Measurements from ENCODE around the gene LRBA.

Gene LRBA

DNA sequence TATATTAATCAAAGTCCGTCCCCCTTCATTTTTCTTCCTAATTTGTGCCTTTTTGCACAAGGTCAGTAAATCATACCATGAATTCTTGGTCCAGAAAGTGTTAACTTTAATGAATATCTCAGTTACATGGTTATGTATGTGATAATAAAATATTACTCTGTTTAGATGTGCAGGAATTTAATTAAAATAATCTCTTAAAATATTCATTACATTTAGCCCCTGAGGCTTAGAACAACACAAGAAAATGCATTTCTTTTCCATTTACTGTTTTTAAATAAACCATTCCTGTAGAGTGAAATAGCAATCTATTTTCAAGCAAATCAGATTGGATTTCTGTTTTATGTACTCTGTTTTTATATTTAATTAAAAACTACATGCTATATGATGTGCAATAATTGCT is 415.5 kb downstream of the LRBA start:
- no peaks in the 10 kb centered on the region for H3K9me3 Mint-ChIP-seq
- H3K4me3 Mint-ChIP-seq: no peak overlapping the region
- no peaks in the 10 kb centered on the region for H3K27me3 Mint-ChIP-seq (ENCODE audit: low read depth)
- DNase-seq (ENCODE audit: low spot score): no peak
- H3K4me1 Mint-ChIP-seq (ENCODE audit: low read depth): no peaks in the 10 kb centered on the region
- H3K36me3 Mint-ChIP-seq (ENCODE audit: low read depth): peaks cover 8% of the 10 kb centered on the region
- H3K27ac Mint-ChIP-seq: no peak overlapping the region

DNA sequence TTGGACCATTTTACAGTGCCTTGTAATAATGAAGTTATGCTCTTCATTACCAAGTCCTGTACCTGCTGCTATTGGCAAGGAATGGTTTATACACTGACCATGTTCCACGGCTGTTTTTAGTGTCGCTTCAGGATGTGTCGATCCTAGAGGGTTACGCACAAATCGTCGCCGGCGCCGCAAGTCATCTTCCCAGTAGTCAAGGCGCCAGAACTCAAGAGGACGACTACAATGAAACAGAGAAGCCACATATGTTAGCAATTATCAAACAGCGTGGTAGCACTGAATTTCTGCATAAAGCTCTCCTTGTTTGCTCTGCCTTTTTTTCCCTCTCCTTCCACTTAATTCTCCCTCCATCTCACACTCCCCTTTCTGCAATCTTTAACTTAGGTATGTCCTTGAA is 416.2 kb downstream of the LRBA start:
- DNase-seq (ENCODE audit: low spot score): no peak
- no peak overlapping the region for H3K27ac Mint-ChIP-seq

DNA sequence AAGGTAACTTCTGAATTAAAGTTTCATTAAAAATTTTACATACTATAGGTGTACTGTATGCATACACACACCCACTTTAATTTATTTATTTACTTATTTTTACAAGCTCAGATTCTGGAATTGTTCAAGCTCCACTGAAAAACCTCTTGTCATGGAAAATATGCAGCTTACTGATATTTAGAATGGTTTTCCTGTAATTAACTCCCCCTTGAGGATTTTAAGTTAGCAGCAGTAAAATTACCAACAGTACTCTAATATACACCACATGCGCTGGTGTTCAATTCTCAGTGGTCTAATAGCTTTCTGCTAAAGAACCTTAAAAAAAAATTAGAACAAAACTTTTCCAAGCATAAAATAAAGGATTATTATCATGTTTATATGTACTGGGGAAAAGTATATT is 421.1 kb downstream of the LRBA start:
- Mint-ChIP-seq H3K27ac (no peak overlapping the region), H3K4me3 (no peak overlapping the region), H3K9me3 (no peaks in the 10 kb centered on the region), H3K4me1 (ENCODE audit: low read depth) (no peaks in the 10 kb centered on the region), H3K36me3 (ENCODE audit: low read depth) (peaks cover 6% of the 10 kb centered on the region), H3K27me3 (ENCODE audit: low read depth) (no peaks in the 10 kb centered on the region)
- DNase-seq (ENCODE audit: low spot score): no peak

More for the DNA sequence above, 416.2 kb downstream of the LRBA start:
- no peaks in the 10 kb centered on the region for H3K9me3 Mint-ChIP-seq
- no peaks in the 10 kb centered on the region for H3K27me3 Mint-ChIP-seq (ENCODE audit: low read depth)
- H3K36me3 Mint-ChIP-seq (ENCODE audit: low read depth): peaks cover 8% of the 10 kb centered on the region
- H3K4me3 Mint-ChIP-seq: no peak overlapping the region
- no peaks in the 10 kb centered on the region for H3K4me1 Mint-ChIP-seq (ENCODE audit: low read depth)

DNA sequence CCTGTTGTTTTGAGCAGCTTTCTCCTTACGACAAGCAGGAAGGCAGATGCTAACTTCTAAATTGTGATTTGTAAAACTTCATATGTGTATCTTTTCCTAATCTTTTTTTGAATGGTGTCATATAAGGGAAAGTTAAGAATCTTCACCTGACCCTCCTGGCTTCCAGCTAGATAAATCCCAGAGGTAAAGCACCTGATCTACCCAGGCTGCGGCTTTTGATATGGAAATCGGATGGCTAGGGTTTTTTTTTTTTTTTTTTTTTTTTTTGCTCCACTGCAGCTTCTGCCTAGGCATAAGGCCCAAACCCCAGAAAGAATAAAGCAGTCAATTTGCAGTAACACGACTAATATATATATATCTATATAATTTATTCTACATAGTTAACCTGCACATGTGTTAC is 423.2 kb downstream of the LRBA start:
- no peak overlapping the region for H3K4me3 Mint-ChIP-seq
- H3K27ac Mint-ChIP-seq: no peak overlapping the region
- H3K4me1 Mint-ChIP-seq (ENCODE audit: low read depth): no peaks in the 10 kb centered on the region
- DNase-seq (ENCODE audit: low spot score): no peak
- H3K9me3 Mint-ChIP-seq: no peaks in the 10 kb centered on the region
- no peaks in the 10 kb centered on the region for H3K27me3 Mint-ChIP-seq (ENCODE audit: low read depth)
- peaks cover 1% of the 10 kb centered on the region for H3K36me3 Mint-ChIP-seq (ENCODE audit: low read depth)

DNA sequence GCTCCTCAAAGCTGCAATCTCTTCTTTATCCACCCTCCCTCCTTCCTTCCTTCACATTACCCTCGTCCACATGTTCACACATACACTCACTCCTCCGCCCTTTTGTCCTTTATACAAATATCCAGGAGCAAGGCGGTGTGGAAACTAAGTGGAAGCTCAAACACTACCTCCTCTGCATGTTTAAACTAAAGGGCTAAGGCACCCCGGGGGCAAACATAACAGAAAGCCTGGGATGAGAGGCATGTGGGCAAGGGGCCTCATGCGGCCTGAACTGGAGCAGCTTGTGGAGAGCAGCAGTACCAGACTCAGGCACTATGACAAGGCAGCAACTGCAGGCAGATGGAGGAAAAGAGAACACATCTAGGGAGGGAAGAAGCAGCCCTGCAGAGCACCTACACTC is 423.7 kb downstream of the LRBA start:
- Mint-ChIP-seq H3K9me3 (no peaks in the 10 kb centered on the region), H3K4me1 (ENCODE audit: low read depth) (no peaks in the 10 kb centered on the region), H3K36me3 (ENCODE audit: low read depth) (peaks cover 1% of the 10 kb centered on the region), H3K4me3 (no peak overlapping the region), H3K27me3 (ENCODE audit: low read depth) (no peaks in the 10 kb centered on the region), H3K27ac (no peak overlapping the region)
- DNase-seq (ENCODE audit: low spot score): no peak

DNA sequence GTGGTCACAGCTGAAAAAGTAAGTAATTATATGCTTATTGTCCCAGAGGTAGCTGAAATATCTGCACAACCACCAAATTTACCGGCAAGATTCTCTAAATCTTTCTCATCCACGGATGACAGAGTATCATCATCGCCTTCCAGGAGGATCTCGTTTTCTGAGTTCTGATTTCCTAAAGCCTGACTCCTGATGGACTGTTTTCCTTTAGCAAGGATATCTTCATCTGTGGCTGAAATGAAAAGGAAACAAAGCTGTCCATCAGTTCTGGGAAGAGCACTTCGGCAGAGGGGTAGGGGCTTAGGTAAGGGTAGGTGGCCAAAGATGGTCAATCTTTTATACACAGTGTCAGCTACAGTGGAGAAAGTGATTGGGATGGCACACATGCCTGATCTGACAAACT is 424.5 kb downstream of the LRBA start:
- no peaks in the 10 kb centered on the region for H3K4me1 Mint-ChIP-seq (ENCODE audit: low read depth)
- no peak for DNase-seq (ENCODE audit: low spot score)
- H3K27ac Mint-ChIP-seq: no peak overlapping the region
- H3K4me3 Mint-ChIP-seq: no peak overlapping the region
- H3K36me3 Mint-ChIP-seq (ENCODE audit: low read depth): peaks cover 2% of the 10 kb centered on the region
- H3K9me3 Mint-ChIP-seq: no peaks in the 10 kb centered on the region
- H3K27me3 Mint-ChIP-seq (ENCODE audit: low read depth): no peaks in the 10 kb centered on the region

DNA sequence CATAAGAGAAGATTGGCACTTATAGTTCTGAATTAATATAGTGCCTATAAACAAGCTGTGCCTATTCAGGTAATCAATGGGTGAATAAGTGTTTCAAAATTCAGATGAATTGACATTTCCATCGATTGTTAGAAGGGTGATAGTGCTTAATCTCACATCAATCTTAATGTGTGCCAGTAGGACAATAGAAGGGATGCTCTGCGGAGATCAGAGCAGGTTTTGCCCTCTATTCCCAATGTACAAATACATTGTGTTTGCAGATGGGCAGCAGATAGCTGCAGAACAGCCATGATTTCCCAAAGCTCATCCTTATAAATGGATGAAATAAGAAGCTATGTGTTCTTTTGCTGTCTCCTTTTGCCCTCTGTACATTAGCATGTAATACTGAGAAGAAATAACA is 425.9 kb downstream of the LRBA start:
- no peaks in the 10 kb centered on the region for H3K27me3 Mint-ChIP-seq (ENCODE audit: low read depth)
- H3K4me3 Mint-ChIP-seq: no peak overlapping the region
- no peak overlapping the region for H3K27ac Mint-ChIP-seq
- no peaks in the 10 kb centered on the region for H3K4me1 Mint-ChIP-seq (ENCODE audit: low read depth)
- no peak for DNase-seq (ENCODE audit: low spot score)
- peaks cover 4% of the 10 kb centered on the region for H3K36me3 Mint-ChIP-seq (ENCODE audit: low read depth)
- H3K9me3 Mint-ChIP-seq: no peaks in the 10 kb centered on the region

DNA sequence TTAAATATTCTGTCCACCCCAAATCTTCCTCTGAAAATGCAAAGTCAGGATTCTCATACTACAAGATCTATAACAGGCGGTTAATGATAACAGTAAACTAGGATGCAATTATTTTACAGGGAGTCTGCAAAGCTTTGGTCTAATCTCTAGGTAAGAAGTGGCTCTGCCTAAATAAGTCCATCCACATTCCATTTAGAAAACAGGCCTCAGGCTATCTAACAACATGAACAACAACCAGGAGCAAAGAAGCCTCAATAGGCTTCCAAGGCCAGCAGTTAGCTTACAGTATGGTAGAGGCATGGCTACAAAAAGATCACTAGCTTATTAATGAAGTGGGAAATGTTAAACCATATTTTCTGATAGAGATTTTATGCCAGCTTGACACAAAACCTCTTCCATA is 426.8 kb downstream of the LRBA start:
- DNase-seq (ENCODE audit: low spot score): no peak
- no peaks in the 10 kb centered on the region for H3K27me3 Mint-ChIP-seq (ENCODE audit: low read depth)
- no peak overlapping the region for H3K4me3 Mint-ChIP-seq
- no peak overlapping the region for H3K27ac Mint-ChIP-seq
- no peaks in the 10 kb centered on the region for H3K4me1 Mint-ChIP-seq (ENCODE audit: low read depth)
- no peaks in the 10 kb centered on the region for H3K9me3 Mint-ChIP-seq
- H3K36me3 Mint-ChIP-seq (ENCODE audit: low read depth): peaks cover 11% of the 10 kb centered on the region

DNA sequence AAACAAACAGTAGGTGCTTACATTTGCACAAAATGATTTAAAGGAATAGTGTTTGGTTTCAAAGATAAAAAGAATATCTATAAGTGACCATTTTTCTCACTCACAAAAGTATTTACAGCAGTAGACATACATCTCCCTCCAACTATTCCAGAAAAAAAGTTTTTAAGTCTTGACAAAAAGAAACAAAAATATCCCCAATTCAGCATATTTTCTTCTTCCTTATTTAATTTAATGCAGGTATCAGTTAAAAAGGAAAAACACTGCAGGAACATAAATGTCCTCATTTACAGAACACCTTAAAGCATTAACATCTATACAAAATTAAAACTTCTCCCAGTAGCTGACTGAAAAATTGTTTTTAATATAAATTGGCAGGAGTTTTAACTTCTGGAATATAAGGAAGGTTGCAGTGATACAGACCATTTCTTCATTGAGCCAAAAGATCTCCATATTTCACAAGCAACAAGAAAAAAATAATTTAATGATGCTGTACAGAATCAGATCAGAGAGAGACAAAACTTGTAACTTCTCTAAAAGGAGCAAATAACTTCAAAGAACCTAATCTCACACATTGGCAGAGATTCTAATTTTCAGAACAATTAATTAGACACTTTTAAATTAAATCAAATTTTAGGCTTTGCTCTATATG is 428.8 kb downstream of the LRBA start:
- Mint-ChIP-seq H3K4me3 (no peak overlapping the region), H3K27ac (no peak overlapping the region), H3K4me1 (ENCODE audit: low read depth) (no peaks in the 10 kb centered on the region), H3K27me3 (ENCODE audit: low read depth) (no peaks in the 10 kb centered on the region), H3K9me3 (no peaks in the 10 kb centered on the region), H3K36me3 (ENCODE audit: low read depth) (peaks cover 23% of the 10 kb centered on the region)
- DNase-seq (ENCODE audit: low spot score): no peak

DNA sequence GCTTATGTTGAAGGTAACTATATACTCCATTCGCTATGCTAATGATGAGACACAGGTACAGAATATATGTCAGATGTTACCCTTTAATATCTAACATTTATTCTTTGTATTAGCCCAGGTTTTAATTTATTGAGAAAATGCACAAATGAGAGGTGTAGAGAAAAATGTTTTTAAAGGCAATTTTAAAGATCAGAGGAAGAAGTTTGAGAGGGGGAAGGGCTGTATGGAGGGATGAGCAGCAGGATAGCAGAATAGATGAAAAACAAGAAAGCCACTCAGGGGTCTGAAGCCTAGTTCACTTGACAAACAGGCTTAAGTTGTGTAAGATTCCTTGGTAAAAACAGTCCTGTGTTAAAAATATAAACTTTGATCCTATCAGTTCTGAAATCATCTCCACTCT is 429.5 kb downstream of the LRBA start:
- Mint-ChIP-seq H3K9me3 (no peaks in the 10 kb centered on the region), H3K36me3 (ENCODE audit: low read depth) (peaks cover 23% of the 10 kb centered on the region), H3K4me1 (ENCODE audit: low read depth) (no peaks in the 10 kb centered on the region), H3K27ac (no peak overlapping the region), H3K27me3 (ENCODE audit: low read depth) (no peaks in the 10 kb centered on the region), H3K4me3 (no peak overlapping the region)
- DNase-seq (ENCODE audit: low spot score): no peak

DNA sequence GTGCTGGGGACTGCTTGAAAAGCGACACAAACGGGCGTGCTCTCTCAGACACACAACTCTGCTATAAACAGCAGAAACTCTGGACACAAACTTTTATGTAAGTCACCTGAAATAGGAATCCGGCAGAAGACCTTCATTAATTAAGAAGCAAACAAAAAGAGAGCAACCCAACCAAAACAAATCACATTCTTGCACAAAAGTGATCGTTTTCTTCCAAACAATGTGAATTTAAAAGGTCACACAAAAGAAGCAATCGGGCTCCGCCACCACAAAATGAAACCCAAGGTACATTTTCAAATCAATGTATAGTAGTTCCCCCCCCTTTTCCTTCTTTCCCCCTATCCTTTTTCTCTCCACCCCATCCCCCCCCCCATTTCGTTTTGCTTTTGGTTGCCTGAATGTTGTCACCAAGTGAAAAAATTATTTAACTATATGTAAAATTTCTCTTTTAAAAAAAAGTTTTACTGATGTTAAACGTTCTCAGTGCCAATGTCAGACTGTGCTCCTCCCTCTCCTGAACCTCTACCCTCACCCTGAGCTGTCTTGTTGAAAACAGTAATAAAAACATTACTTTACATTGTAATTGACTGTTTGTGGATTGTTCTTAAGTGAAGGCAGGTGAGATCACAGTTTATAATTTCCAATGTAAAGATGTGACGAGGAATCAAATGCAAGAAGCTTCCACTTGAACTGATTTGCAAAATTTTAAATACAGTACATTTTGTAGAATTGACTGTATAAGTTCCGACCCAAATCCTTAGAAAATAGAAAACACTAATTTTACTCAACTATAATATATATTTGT is 430.8 kb downstream of the LRBA start:
- Mint-ChIP-seq H3K27me3 (ENCODE audit: low read depth) (no peaks in the 10 kb centered on the region), H3K36me3 (ENCODE audit: low read depth) (peaks cover 23% of the 10 kb centered on the region), H3K4me3 (no peak overlapping the region), H3K4me1 (ENCODE audit: low read depth) (no peaks in the 10 kb centered on the region), H3K27ac (no peak overlapping the region), H3K9me3 (no peaks in the 10 kb centered on the region)
- no peak for DNase-seq (ENCODE audit: low spot score)

DNA sequence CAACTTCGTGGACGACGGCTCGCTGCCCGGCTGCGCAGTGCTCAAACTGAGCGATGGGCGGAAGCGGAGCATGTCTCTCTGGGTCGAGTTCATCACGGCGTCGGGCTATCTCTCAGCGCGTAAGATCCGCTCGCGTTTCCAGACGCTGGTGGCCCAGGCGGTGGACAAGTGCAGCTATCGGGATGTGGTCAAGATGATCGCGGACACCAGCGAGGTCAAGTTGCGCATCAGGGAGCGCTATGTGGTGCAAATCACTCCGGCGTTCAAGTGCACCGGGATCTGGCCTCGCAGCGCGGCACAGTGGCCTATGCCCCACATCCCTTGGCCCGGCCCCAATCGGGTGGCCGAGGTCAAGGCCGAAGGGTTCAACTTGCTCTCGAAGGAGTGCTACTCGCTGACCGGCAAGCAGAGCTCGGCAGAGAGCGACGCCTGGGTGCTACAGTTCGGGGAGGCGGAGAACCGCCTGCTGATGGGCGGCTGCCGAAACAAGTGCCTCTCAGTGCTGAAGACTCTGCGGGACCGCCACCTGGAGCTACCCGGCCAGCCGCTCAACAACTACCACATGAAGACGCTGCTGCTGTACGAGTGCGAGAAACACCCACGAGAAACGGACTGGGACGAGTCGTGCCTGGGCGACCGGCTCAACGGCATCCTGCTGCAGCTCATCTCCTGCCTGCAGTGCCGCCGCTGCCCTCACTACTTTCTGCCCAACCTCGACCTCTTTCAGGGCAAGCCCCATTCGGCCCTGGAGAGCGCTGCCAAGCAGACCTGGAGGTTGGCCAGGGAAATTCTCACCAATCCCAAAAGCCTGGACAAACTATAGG is 431.6 kb downstream of the LRBA start:
- DNase-seq (ENCODE audit: low spot score): no peak
- Mint-ChIP-seq H3K36me3 (ENCODE audit: low read depth) (peaks cover 23% of the 10 kb centered on the region), H3K4me1 (ENCODE audit: low read depth) (no peaks in the 10 kb centered on the region), H3K9me3 (no peaks in the 10 kb centered on the region), H3K4me3 (no peak overlapping the region), H3K27ac (no peak overlapping the region), H3K27me3 (ENCODE audit: low read depth) (no peaks in the 10 kb centered on the region)

DNA sequence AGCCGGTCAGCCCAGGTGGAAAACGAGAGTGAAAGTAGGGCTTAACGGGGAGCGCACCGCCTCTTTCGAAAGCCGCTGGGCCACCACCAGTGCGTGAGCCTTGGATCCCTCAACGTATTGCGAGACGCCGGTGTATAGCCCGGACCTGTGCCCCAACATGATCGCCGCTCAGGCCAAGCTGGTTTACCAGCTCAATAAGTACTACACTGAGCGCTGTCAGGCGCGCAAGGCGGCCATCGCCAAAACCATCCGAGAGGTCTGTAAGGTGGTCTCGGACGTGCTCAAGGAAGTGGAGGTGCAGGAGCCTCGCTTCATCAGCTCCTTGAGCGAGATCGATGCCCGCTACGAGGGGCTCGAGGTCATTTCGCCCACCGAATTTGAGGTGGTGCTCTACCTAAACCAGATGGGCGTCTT is 432.2 kb downstream of the LRBA start:
- Mint-ChIP-seq H3K4me3 (no peak overlapping the region), H3K9me3 (no peaks in the 10 kb centered on the region), H3K4me1 (ENCODE audit: low read depth) (no peaks in the 10 kb centered on the region), H3K36me3 (ENCODE audit: low read depth) (peaks cover 23% of the 10 kb centered on the region), H3K27me3 (ENCODE audit: low read depth) (no peaks in the 10 kb centered on the region), H3K27ac (no peak overlapping the region)
- no peak for DNase-seq (ENCODE audit: low spot score)

DNA sequence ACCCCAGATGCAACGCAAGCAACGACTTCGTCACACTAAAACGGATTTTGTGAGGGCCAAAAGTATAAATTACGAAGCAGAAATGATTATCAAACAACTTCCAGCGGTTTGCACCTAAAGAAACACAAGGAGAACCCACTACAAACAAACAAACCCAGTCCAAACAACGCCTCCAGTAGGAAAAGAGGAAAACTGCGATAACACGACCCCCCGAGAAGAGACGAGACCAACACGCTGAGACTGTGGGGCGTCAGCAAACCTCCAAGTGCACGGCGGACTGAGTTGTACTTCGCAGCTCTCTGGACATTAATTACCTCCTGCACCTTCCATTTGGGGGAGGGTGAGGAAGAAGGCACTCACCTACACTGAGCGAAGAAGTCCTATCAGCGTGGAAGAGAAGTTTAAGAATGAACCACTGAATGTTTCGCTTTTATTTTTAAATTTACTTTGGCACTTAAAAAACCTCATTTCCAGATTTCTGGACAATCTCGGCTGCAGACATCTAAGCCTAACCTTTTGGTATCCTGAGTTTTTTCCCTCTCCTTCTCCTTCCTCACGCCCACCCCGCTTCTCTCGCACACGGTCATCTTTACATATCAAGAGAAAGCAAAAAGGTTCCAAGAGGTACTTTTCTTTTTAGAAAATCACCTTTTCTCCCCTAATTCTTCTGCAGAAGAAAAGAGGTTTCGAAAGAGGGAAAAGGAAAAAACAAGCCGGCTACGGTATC is 432.8 kb downstream of the LRBA start, which contains the start of gene MAB21L2:
Gene MAB21L2, plus strand, starts transcription at position 6 of the 727 bp plus-strand sequence. CDS start 879 bp downstream, outside the sequence.
- Mint-ChIP-seq H3K27me3 (ENCODE audit: low read depth) (no peaks in the 10 kb centered on the region), H3K27ac (no peak within 1 kb of the TSS), H3K4me1 (ENCODE audit: low read depth) (no peaks in the 10 kb centered on the region), H3K4me3 (no peak within 1 kb of the TSS), H3K9me3 (no peaks in the 10 kb centered on the region), H3K36me3 (ENCODE audit: low read depth) (peaks cover 23% of the 10 kb centered on the region)
- no peak for DNase-seq (ENCODE audit: low spot score)
